Ishikawa (cell line): ENCODE results near the gene PGBD5.

ENCODE experiments used
- CEBPB ChIP-seq: IDR thresholded peaks from 2 replicates; pipeline ENCODE4 v1.6.1; 2012
- CREB1 ChIP-seq: IDR thresholded peaks from 2 replicates; pipeline ENCODE4 v1.6.1; 2012; ENCODE audit warnings: low read depth
- RAD21 ChIP-seq: IDR thresholded peaks from 2 replicates; pipeline ENCODE4 v1.6.1; 2012; ENCODE audit warnings: low read depth
- REST ChIP-seq: IDR thresholded peaks from 2 replicates; pipeline ENCODE4 v1.6.1; 2012; ENCODE audit warnings: low read depth, mild to moderate bottlenecking
- TCF12 ChIP-seq: IDR thresholded peaks from 2 replicates; pipeline ENCODE4 v1.6.1; 2012; ENCODE audit warnings: low read depth

- TF ChIP-seq TCF12, result no peak
- peak; percentile 22; the same call in 1 of the 2 replicates for TF ChIP-seq RAD21
- TF ChIP-seq CEBPB, result no peak
- peak; percentile 84 for TF ChIP-seq REST
- TF ChIP-seq CREB1, result no peak
Observed at GRCh38 chr1:230288641-230289349, 137.3 kb downstream of the PGBD5 start.
